ENCODE results near the gene MBOAT1.

The MBOAT1 gene

GRCh38 chr6:20183706-20184105 lies 28.6 kb downstream of the MBOAT1 start:
- TF ChIP-seq FOXP2 (optimal IDR thresholded peaks at IDR 0.05; ENCODE audit: borderline replicate concordance, extremely low read depth, extremely low read length, insufficient read depth) (no peak), TAF1 (IDR thresholded peaks at IDR 0.05; ENCODE audit: borderline replicate concordance, insufficient read depth, low read length) (no peak), REST (IDR thresholded peaks at IDR 0.05; ENCODE audit: insufficient read depth in 1 of 2, low read depth in 2 of 2, low read length in 2 of 2) (no peak), SIN3A (IDR thresholded peaks at IDR 0.05; ENCODE audit: borderline replicate concordance, insufficient read depth, low read length) (no peak), POLR2AphosphoS5 (IDR thresholded peaks at IDR 0.05; ENCODE audit: low read depth, low read length) (no peak)

- TF ChIP-seq POLR2AphosphoS5 (IDR thresholded peaks at IDR 0.05; ENCODE audit: low read depth, low read length) (no peak), TAF1 (IDR thresholded peaks at IDR 0.05; ENCODE audit: borderline replicate concordance, insufficient read depth, low read length) (no peak), FOXP2 (optimal IDR thresholded peaks at IDR 0.05; ENCODE audit: borderline replicate concordance, extremely low read depth, extremely low read length, insufficient read depth) (no peak), REST (IDR thresholded peaks at IDR 0.05; ENCODE audit: insufficient read depth in 1 of 2, low read depth in 2 of 2, low read length in 2 of 2) (no peak), SIN3A (IDR thresholded peaks at IDR 0.05; ENCODE audit: borderline replicate concordance, insufficient read depth, low read length) (no peak)
Observed at GRCh38 chr6:20182926-20183521, 29.2 kb downstream of the MBOAT1 start.

GRCh38 chr6:20182069-20182468 lies 30.2 kb downstream of the MBOAT1 start:
- no peak for TF ChIP-seq SIN3A (IDR thresholded peaks at IDR 0.05; ENCODE audit: borderline replicate concordance, insufficient read depth, low read length)
- no peak for TF ChIP-seq REST (IDR thresholded peaks at IDR 0.05; ENCODE audit: insufficient read depth in 1 of 2, low read depth in 2 of 2, low read length in 2 of 2)
- no peak for TF ChIP-seq POLR2AphosphoS5 (IDR thresholded peaks at IDR 0.05; ENCODE audit: low read depth, low read length)
- TF ChIP-seq FOXP2 (optimal IDR thresholded peaks at IDR 0.05; ENCODE audit: borderline replicate concordance, extremely low read depth, extremely low read length, insufficient read depth): no peak
- TF ChIP-seq TAF1 (IDR thresholded peaks at IDR 0.05; ENCODE audit: borderline replicate concordance, insufficient read depth, low read length): no peak

GRCh38 chr6:20180935-20181334 lies 31.3 kb downstream of the MBOAT1 start:
- no peak for TF ChIP-seq SIN3A (IDR thresholded peaks at IDR 0.05; ENCODE audit: borderline replicate concordance, insufficient read depth, low read length)
- TF ChIP-seq FOXP2 (optimal IDR thresholded peaks at IDR 0.05; ENCODE audit: borderline replicate concordance, extremely low read depth, extremely low read length, insufficient read depth): no peak
- no peak for TF ChIP-seq REST (IDR thresholded peaks at IDR 0.05; ENCODE audit: insufficient read depth in 1 of 2, low read depth in 2 of 2, low read length in 2 of 2)
- no peak for TF ChIP-seq TAF1 (IDR thresholded peaks at IDR 0.05; ENCODE audit: borderline replicate concordance, insufficient read depth, low read length)
- TF ChIP-seq POLR2AphosphoS5 (IDR thresholded peaks at IDR 0.05; ENCODE audit: low read depth, low read length): no peak
